Liver (tissue), 3 donors: ENCODE measurements around the gene PAK4.

Experiments used
- EGR1 ChIP-seq, 2 donors: IDR thresholded peaks; 2 replicates each; pipeline ENCODE4 v1.6.1; 2016 to 2018; ENCODE audit warnings: antibody characterized with exemption in 2 of 2, low read depth in 2 of 2
- RAD21 ChIP-seq, 2 donors: IDR thresholded peaks; 2 replicates each; pipeline ENCODE4 v1.6.1; 2016; ENCODE audit warnings: antibody characterized with exemption in 2 of 2, mild to moderate bottlenecking in 2 of 2
- TAF1 ChIP-seq: conservative IDR thresholded peaks from 2 replicates; pipeline ENCODE4 v1.6.1; 2016; ENCODE audit warnings: antibody characterized with exemption, mild to moderate bottlenecking
- TF ChIP-seq, protein P1 (sequence below): fragments of 150-350 bp; IDR thresholded peaks from 2 replicates; pipeline ENCODE4 v1.5.1; 2017; ENCODE audit warnings: improper control_type of control experiment, low read depth, low read length; ENCODE audit not compliant: missing input control
- TF ChIP-seq, protein P2 (sequence below): IDR thresholded peaks from 2 replicates; pipeline ENCODE4 v1.6.1; 2016; ENCODE audit warnings: antibody characterized with exemption
- TF ChIP-seq, protein P3 (sequence below): IDR thresholded peaks from 2 replicates; pipeline ENCODE4 v1.6.1; 2016; ENCODE audit warnings: antibody characterized with exemption, mild to moderate bottlenecking
- donor health status: healthy.
- donor health status: healthy.

DNA sequence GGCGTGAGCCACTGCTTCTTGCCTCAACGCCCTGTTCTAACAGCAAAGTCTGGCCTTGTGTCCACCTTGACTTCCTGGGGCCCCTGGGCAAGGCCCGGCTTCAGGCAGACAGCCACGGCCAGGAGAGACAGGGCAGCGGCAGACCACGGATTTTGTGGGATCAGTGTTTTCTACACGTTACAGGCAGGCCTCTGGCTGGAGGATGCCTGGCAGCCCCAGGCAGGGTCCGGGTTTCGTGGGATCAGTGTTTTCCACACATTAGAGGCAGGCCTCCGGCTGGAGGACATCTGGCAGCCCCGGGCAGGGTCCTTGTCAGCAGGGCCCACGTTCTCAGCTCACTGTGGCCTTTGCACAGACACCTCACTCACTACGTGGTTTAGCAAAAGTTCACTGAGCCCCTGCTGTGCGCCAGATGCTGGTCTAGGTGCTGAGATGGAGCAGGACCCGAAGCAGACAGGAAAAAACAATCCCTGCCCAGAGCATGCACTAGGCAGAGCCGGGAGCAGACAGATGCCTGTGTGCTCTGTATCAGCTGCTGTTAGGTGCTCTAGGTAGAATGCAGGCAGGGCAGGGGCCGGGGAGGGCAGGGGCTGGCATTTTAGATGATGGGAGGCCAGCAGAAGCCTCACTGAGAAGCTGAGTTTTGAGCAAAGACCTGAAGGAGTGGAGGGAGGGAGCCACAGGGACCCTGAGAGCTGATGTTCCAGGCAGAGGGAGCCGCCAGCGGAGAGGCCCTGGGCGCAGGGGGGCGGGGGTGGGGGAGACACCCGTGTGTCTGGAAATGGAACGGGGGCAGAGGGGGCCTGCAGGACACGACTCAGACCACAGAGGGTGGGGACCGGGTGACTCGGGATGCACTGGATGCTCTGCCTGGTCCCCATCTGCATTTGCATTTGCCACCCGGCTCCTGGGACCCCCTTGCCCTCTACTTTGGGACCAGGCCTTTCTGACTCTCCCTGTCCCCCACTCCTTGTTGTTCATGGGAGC, 46.2 kb downstream of the PAK4 start:
- TF ChIP-seq, protein P1, sequence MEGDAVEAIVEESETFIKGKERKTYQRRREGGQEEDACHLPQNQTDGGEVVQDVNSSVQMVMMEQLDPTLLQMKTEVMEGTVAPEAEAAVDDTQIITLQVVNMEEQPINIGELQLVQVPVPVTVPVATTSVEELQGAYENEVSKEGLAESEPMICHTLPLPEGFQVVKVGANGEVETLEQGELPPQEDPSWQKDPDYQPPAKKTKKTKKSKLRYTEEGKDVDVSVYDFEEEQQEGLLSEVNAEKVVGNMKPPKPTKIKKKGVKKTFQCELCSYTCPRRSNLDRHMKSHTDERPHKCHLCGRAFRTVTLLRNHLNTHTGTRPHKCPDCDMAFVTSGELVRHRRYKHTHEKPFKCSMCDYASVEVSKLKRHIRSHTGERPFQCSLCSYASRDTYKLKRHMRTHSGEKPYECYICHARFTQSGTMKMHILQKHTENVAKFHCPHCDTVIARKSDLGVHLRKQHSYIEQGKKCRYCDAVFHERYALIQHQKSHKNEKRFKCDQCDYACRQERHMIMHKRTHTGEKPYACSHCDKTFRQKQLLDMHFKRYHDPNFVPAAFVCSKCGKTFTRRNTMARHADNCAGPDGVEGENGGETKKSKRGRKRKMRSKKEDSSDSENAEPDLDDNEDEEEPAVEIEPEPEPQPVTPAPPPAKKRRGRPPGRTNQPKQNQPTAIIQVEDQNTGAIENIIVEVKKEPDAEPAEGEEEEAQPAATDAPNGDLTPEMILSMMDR: no peak
- TF ChIP-seq, protein P2, sequence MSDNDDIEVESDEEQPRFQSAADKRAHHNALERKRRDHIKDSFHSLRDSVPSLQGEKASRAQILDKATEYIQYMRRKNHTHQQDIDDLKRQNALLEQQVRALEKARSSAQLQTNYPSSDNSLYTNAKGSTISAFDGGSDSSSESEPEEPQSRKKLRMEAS: no peak
- no peak for TF ChIP-seq EGR1 (IDR thresholded peaks at IDR 0.05; ENCODE audit: low read depth in 2 of 2)
- no peak for TF ChIP-seq RAD21 (IDR thresholded peaks at IDR 0.05)
- TF ChIP-seq, protein P3, sequence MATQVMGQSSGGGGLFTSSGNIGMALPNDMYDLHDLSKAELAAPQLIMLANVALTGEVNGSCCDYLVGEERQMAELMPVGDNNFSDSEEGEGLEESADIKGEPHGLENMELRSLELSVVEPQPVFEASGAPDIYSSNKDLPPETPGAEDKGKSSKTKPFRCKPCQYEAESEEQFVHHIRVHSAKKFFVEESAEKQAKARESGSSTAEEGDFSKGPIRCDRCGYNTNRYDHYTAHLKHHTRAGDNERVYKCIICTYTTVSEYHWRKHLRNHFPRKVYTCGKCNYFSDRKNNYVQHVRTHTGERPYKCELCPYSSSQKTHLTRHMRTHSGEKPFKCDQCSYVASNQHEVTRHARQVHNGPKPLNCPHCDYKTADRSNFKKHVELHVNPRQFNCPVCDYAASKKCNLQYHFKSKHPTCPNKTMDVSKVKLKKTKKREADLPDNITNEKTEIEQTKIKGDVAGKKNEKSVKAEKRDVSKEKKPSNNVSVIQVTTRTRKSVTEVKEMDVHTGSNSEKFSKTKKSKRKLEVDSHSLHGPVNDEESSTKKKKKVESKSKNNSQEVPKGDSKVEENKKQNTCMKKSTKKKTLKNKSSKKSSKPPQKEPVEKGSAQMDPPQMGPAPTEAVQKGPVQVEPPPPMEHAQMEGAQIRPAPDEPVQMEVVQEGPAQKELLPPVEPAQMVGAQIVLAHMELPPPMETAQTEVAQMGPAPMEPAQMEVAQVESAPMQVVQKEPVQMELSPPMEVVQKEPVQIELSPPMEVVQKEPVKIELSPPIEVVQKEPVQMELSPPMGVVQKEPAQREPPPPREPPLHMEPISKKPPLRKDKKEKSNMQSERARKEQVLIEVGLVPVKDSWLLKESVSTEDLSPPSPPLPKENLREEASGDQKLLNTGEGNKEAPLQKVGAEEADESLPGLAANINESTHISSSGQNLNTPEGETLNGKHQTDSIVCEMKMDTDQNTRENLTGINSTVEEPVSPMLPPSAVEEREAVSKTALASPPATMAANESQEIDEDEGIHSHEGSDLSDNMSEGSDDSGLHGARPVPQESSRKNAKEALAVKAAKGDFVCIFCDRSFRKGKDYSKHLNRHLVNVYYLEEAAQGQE: no peak
- TF ChIP-seq TAF1: no peak
